ENCODE data around the gene FAM124A.

FAM124A gene

GRCh38 chr13:51221674-51222036 is 543 bp upstream of the FAM124A start:
- FAIRE-seq = no peak

GRCh38 chr13:51222686-51223559 is 725 bp downstream of the FAM124A start:
- FAIRE-seq = no peak

- FAIRE-seq = no peak
Measured at GRCh38 chr13:51223560-51224270, 1.5 kb downstream of the FAM124A start.

GRCh38 chr13:51225029-51225428 is 2.8 kb downstream of the FAM124A start:
- FAIRE-seq = no peak

- no peak for FAIRE-seq
Measured at GRCh38 chr13:51227404-51227803, 5.2 kb downstream of the FAM124A start.

- no peak for FAIRE-seq
Measured at GRCh38 chr13:51229101-51229719, 7.0 kb downstream of the FAM124A start.

- FAIRE-seq = no peak
Measured at GRCh38 chr13:51229731-51230130, 7.5 kb downstream of the FAM124A start.

GRCh38 chr13:51230477-51231105 is 8.4 kb downstream of the FAM124A start:
- no peak for FAIRE-seq

- no peak for FAIRE-seq
Measured at GRCh38 chr13:51231456-51231855, 9.3 kb downstream of the FAM124A start.

GRCh38 chr13:51232328-51232727 is 10.1 kb downstream of the FAM124A start:
- no peak for FAIRE-seq

- FAIRE-seq = no peak
Measured at GRCh38 chr13:51233117-51233826, 11.1 kb downstream of the FAM124A start.

- no peak for FAIRE-seq
Measured at GRCh38 chr13:51234676-51235075, 12.5 kb downstream of the FAM124A start.

- FAIRE-seq = no peak
Measured at GRCh38 chr13:51235186-51235585, 13.0 kb downstream of the FAM124A start.

GRCh38 chr13:51235756-51236490 is 13.7 kb downstream of the FAM124A start:
- FAIRE-seq = no peak

- no peak for FAIRE-seq
Measured at GRCh38 chr13:51236491-51236792, 14.2 kb downstream of the FAM124A start.

GRCh38 chr13:51237386-51237785 is 15.2 kb downstream of the FAM124A start:
- no peak for FAIRE-seq

- FAIRE-seq = no peak
Measured at GRCh38 chr13:51237887-51238286, 15.7 kb downstream of the FAM124A start.

- FAIRE-seq = no peak
Measured at GRCh38 chr13:51240178-51240577, 18.0 kb downstream of the FAM124A start.

GRCh38 chr13:51240958-51241357 is 18.8 kb downstream of the FAM124A start:
- no peak for FAIRE-seq

- FAIRE-seq = no peak
Measured at GRCh38 chr13:51241720-51242119, 19.5 kb downstream of the FAM124A start.

GRCh38 chr13:51243227-51243626 is 21.0 kb downstream of the FAM124A start:
- FAIRE-seq = no peak

- FAIRE-seq = no peak
Measured at GRCh38 chr13:51243832-51244231, 21.6 kb downstream of the FAM124A start.
